H9 (cell line): ENCODE measurements around the gene PDC. TPM values are rescaled to one million over a fixed set of nuclear protein-coding genes. Genes with fewer than 3 reads are reported as not detected.

Experiments used
- DNase-seq: peaks from one replicate; pipeline ENCODE4 v3.0.0-alpha.2; 2017
- H2AFZ ChIP-seq: one replicate; pipeline ENCODE4 v1.6.1; 2013; ENCODE audit warnings: mild to moderate bottlenecking, low read length, control low read depth, moderate library complexity
- H2AK5ac ChIP-seq: 2 replicates; pipeline ENCODE4 v1.6.1; 2013; ENCODE audit warnings: low read length, control low read depth, mixed read lengths; ENCODE audit not compliant: insufficient read length
- H2BK120ac ChIP-seq: one replicate; pipeline ENCODE4 v1.6.1; 2013; ENCODE audit warnings: low read depth, mild to moderate bottlenecking, low read length, control low read depth, inconsistent platforms; ENCODE audit not compliant: poor library complexity, severe bottlenecking
- H2BK12ac ChIP-seq: 2 replicates; pipeline ENCODE4 v1.6.1; 2013; ENCODE audit warnings: low read length, control low read depth, mixed read lengths, low read depth; ENCODE audit not compliant: insufficient read length
- H2BK15ac ChIP-seq: 2 replicates; pipeline ENCODE4 v1.6.1; 2013; ENCODE audit warnings: low read depth, low read length, control low read depth
- H2BK20ac ChIP-seq: one replicate; pipeline ENCODE4 v1.6.1; 2013; ENCODE audit warnings: low read depth, mild to moderate bottlenecking, low read length, control low read depth, inconsistent platforms; ENCODE audit not compliant: poor library complexity, severe bottlenecking
- H2BK5ac ChIP-seq: 2 replicates; pipeline ENCODE4 v1.6.1; 2013; ENCODE audit warnings: low read length, control low read depth, mixed read lengths; ENCODE audit not compliant: insufficient read length
- H3K14ac ChIP-seq: 2 replicates; pipeline ENCODE4 v1.6.1; 2013; ENCODE audit warnings: low read length, control low read depth; ENCODE audit not compliant: insufficient read depth
- H3K18ac ChIP-seq: 2 replicates; pipeline ENCODE4 v1.6.1; 2013; ENCODE audit warnings: low read depth, mild to moderate bottlenecking, mixed read lengths, low read length, control low read depth; ENCODE audit not compliant: insufficient read length
- H3K23ac ChIP-seq: 2 replicates; pipeline ENCODE4 v1.6.1; 2013; ENCODE audit warnings: low read length, control low read depth, mixed read lengths, low read depth; ENCODE audit not compliant: insufficient read length
- H3K23me2 ChIP-seq: 2 replicates; pipeline ENCODE4 v1.6.1; 2013; ENCODE audit warnings: low read depth, mild to moderate bottlenecking, mixed read lengths, low read length, control low read depth; ENCODE audit not compliant: insufficient read length, poor library complexity, severe bottlenecking
- H3K27ac ChIP-seq: 2 replicates; pipeline ENCODE4 v1.5.1; 2013; ENCODE audit warnings: low read length, control low read depth, mixed read lengths, low read depth; ENCODE audit not compliant: insufficient read length
- H3K27me3 ChIP-seq: 2 replicates; pipeline ENCODE4 v1.6.1; 2013; ENCODE audit warnings: low read length, control low read depth, inconsistent platforms; ENCODE audit not compliant: insufficient read depth
- H3K4ac ChIP-seq: 2 replicates; pipeline ENCODE4 v1.6.1; 2013; ENCODE audit warnings: low read depth, mild to moderate bottlenecking, control low read depth, inconsistent platforms, low read length, moderate library complexity
- H3K4me1 ChIP-seq: 2 replicates; pipeline ENCODE4 v1.6.1; 2013; ENCODE audit warnings: low read length, control low read depth, inconsistent platforms; ENCODE audit not compliant: insufficient read depth
- H3K4me2 ChIP-seq: 2 replicates; pipeline ENCODE4 v1.6.1; 2013; ENCODE audit warnings: low read length, control low read depth, mixed read lengths; ENCODE audit not compliant: insufficient read length, insufficient read depth
- H3K56ac ChIP-seq: 2 replicates; pipeline ENCODE4 v1.6.1; 2013; ENCODE audit warnings: low read depth, mild to moderate bottlenecking, mixed read lengths, low read length, control low read depth; ENCODE audit not compliant: insufficient read length
- H3K79me1 ChIP-seq: 2 replicates; pipeline ENCODE4 v1.6.1; 2013; ENCODE audit warnings: low read depth, mild to moderate bottlenecking, moderate library complexity, low read length, control low read depth, inconsistent platforms; ENCODE audit not compliant: insufficient read depth, poor library complexity, severe bottlenecking
- H3K79me2 ChIP-seq: 2 replicates; pipeline ENCODE4 v1.6.1; 2013; ENCODE audit warnings: low read length, control low read depth, inconsistent platforms; ENCODE audit not compliant: insufficient read depth
- H3K9ac ChIP-seq: 2 replicates; pipeline ENCODE4 v1.6.1; 2013; ENCODE audit warnings: low read length, control low read depth, mixed read lengths; ENCODE audit not compliant: insufficient read length; ENCODE audit errors: extremely low read depth
- H3K9me3 ChIP-seq: one replicate; pipeline ENCODE4 v1.6.1; 2013; ENCODE audit warnings: low read depth, low read length, inconsistent platforms; ENCODE audit not compliant: control insufficient read depth
- H3T11ph ChIP-seq: one replicate; pipeline ENCODE4 v1.6.1; 2013; ENCODE audit warnings: mild to moderate bottlenecking, low read length, control low read depth, inconsistent platforms
- H4K20me1 ChIP-seq: one replicate; pipeline ENCODE4 v1.6.1; 2013; ENCODE audit not compliant: control insufficient read depth, insufficient read length, insufficient read depth
- H4K5ac ChIP-seq: 2 replicates; pipeline ENCODE4 v1.6.1; 2013; ENCODE audit warnings: low read depth, mild to moderate bottlenecking, mixed read lengths, low read length, control low read depth; ENCODE audit not compliant: insufficient read length
- H4K8ac ChIP-seq: replicated peaks from 2 replicates; pipeline ENCODE4 v1.6.1; 2013; ENCODE audit warnings: low read length, control low read depth, mixed read lengths, low read depth; ENCODE audit not compliant: insufficient read length
- H4K91ac ChIP-seq: 2 replicates; pipeline ENCODE4 v1.6.1; 2013; ENCODE audit warnings: low read depth, mild to moderate bottlenecking, moderate library complexity, mixed read lengths, low read length, control low read depth; ENCODE audit not compliant: insufficient read length
- H3K27ac Mint-ChIP-seq, 3 experiments: 2 replicates in 2 of 3; 3 replicates in 1 of 3; pipeline ENCODE4 v1.8.0; 2020 to 2021; ENCODE audit warnings: mixed read lengths in 3 of 3, mild to moderate bottlenecking in 1 of 3, moderate library complexity in 1 of 3
- H3K27me3 Mint-ChIP-seq: 2 replicates; pipeline ENCODE4 v1.8.0; 2021; ENCODE audit warnings: low read depth, mild to moderate bottlenecking, moderate library complexity, mixed read lengths
- H3K36me3 Mint-ChIP-seq, 3 experiments: 2 replicates in 2 of 3; 3 replicates in 1 of 3; pipeline ENCODE4 v1.8.0; 2020 to 2021; ENCODE audit warnings: low read depth in 3 of 3, mixed read lengths in 3 of 3; ENCODE audit not compliant: insufficient read depth in 1 of 3
- H3K4me1 Mint-ChIP-seq, 2 experiments: 2 replicates each; pipeline ENCODE4 v1.8.0; 2020; ENCODE audit warnings: mixed read lengths in 2 of 2
- H3K4me3 Mint-ChIP-seq, 2 experiments: 2 replicates in 1 of 2; 3 replicates in 1 of 2; pipeline ENCODE4 v1.8.0; 2020 to 2021; ENCODE audit warnings: mild to moderate bottlenecking in 2 of 2, mixed read lengths in 2 of 2, moderate library complexity in 1 of 2
- H3K9me3 Mint-ChIP-seq, 2 experiments: 2 replicates in 1 of 2; 3 replicates in 1 of 2; pipeline ENCODE4 v1.8.0; 2020; ENCODE audit warnings: mild to moderate bottlenecking in 2 of 2, mixed read lengths in 2 of 2, moderate library complexity in 1 of 2
- CTCF ChIP-seq: fragments of 200-600 bp; sonication (generic); conservative IDR thresholded peaks from 3 replicates; pipeline ENCODE4 v1.8.0; 2021; ENCODE audit warnings: antibody characterized with exemption, mild to moderate bottlenecking
- WGBS: extraction: QIAGEN DNeasy Blood & Tissue Kit; methylation state at CpG from one replicate; pipeline ENCODE4 v1.1.7; 2013; ENCODE audit warnings: missing lambda C conversion rate, low lambda C conversion rate, mixed read lengths; ENCODE audit not compliant: insufficient read length; ENCODE audit errors: extremely low coverage; 5-methylcytosine and 5-hydroxymethylcytosine counted together
- total RNA-seq: library from RNA; stranded (reverse); gene quantifications from 2 replicates; pipeline ENCODE4 v1.2.1, GENCODE V29; 2021

The PDC gene
- total RNA-seq, 1 experiment from 2014 or later = not detected

DNA sequence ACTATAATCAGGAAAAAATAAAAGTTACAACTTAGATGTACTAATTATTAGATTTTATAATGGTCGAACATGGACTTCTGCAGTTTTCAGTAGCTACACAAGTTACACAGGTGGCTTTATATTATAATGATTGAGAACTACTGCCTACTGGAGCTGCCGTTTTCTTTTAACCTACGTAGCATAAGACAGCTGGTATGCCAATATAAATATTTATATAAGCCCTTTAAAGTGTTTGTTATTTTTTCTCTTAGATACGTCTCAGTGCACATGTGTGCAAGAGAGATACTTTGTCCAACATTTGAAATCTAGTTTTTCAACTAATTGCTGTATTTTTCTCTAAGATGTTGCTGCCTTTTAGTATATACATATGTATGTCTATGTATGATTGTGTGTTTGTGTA lies 42.4 kb downstream of the PDC start:
- H3K4me1 ChIP-seq = no peaks in the 10 kb centered on the region
- WGBS = no CpG with 5 or more reads among the region's 4 CpGs
- no peak overlapping the region for H3K4ac ChIP-seq
- Mint-ChIP-seq H3K4me3 (no peak overlapping the region), H3K4me1 (no peaks in the 10 kb centered on the region), H3K27ac (no peak overlapping the region), H3K27me3 (no peaks in the 10 kb centered on the region), H3K36me3 (peaks cover 4 to 25% (median 14%) of the 10 kb centered on the region in 3 experiments; a peak in 6 of 7 replicates), H3K9me3 (no peaks in the 10 kb centered on the region)
- no peak overlapping the region for H2BK20ac ChIP-seq
- no peaks in the 10 kb centered on the region for H3K27me3 ChIP-seq
- H3K23me2 ChIP-seq = no peaks in the 10 kb centered on the region
- H3K4me2 ChIP-seq = no peak overlapping the region
- no peak overlapping the region for H4K8ac ChIP-seq
- no peak overlapping the region for H3K23ac ChIP-seq
- H3K14ac ChIP-seq = no peak overlapping the region
- no peaks in the 10 kb centered on the region for H3K79me1 ChIP-seq
- no peaks in the 10 kb centered on the region for H3K79me2 ChIP-seq
- no peak overlapping the region for H2BK120ac ChIP-seq
- H3T11ph ChIP-seq = no peak overlapping the region
- no peak overlapping the region for H4K91ac ChIP-seq
- no peak for DNase-seq
- no peak overlapping the region for H2BK5ac ChIP-seq
- H3K27ac ChIP-seq = no peak overlapping the region
- H2BK12ac ChIP-seq = no peak overlapping the region
- no peak overlapping the region for H2BK15ac ChIP-seq
- H3K9me3 ChIP-seq = no peaks in the 10 kb centered on the region
- no peak overlapping the region for H4K5ac ChIP-seq
- H2AFZ ChIP-seq = no peak overlapping the region
- H3K56ac ChIP-seq = no peak overlapping the region
- H2AK5ac ChIP-seq = no peak overlapping the region
- H3K18ac ChIP-seq = no peak overlapping the region
- H3K9ac ChIP-seq = no peak overlapping the region
- no peaks in the 10 kb centered on the region for H4K20me1 ChIP-seq
- TF ChIP-seq CTCF = no peak
